AG08396 (cell line): ENCODE measurements around the gene TRAPPC5.

Experiments
- DNase-seq: peaks from one replicate; pipeline ENCODE4 v3.0.0; 2012; ENCODE audit warnings: low spot score, mixed read lengths

The TRAPPC5 gene

GRCh38 chr19:7676376-7676775 lies 4.3 kb upstream of the TRAPPC5 start:
- no peak for DNase-seq

- DNase-seq: no peak
Measured at GRCh38 chr19:7676854-7677253, 3.8 kb upstream of the TRAPPC5 start, which contains the start of gene MCEMP1. Gene MCEMP1 (plus strand): TSS chr19:7677090. CDS start chr19:7677121, 31 bp downstream.

- DNase-seq: no peak
Measured at GRCh38 chr19:7677669-7678311, 2.8 kb upstream of the TRAPPC5 start.

- DNase-seq: no peak
Measured at GRCh38 chr19:7678971-7679751, 1.5 kb upstream of the TRAPPC5 start.

GRCh38 chr19:7679771-7680605 lies 645 bp upstream of the TRAPPC5 start:
- no peak for DNase-seq

- DNase-seq: peak; percentile 90
Measured at GRCh38 chr19:7681340-7682174, 924 bp downstream of the TRAPPC5 start.

GRCh38 chr19:7682175-7682855 lies 1.7 kb downstream of the TRAPPC5 start:
- no peak for DNase-seq

- no peak for DNase-seq
Measured at GRCh38 chr19:7685546-7686445, 5.2 kb downstream of the TRAPPC5 start.

GRCh38 chr19:7687177-7687576 lies 6.5 kb downstream of the TRAPPC5 start:
- DNase-seq: no peak

- DNase-seq: no peak
Measured at GRCh38 chr19:7689165-7689564, 8.5 kb downstream of the TRAPPC5 start.

- no peak for DNase-seq
Measured at GRCh38 chr19:7690779-7691258, 10.2 kb downstream of the TRAPPC5 start.

GRCh38 chr19:7691497-7691896 lies 10.9 kb downstream of the TRAPPC5 start:
- no peak for DNase-seq

GRCh38 chr19:7692417-7693088 lies 11.9 kb downstream of the TRAPPC5 start:
- DNase-seq: no peak

- DNase-seq: no peak
Measured at GRCh38 chr19:7694499-7694898, 13.9 kb downstream of the TRAPPC5 start.

- no peak for DNase-seq
Measured at GRCh38 chr19:7697721-7698287, 17.2 kb downstream of the TRAPPC5 start.

- DNase-seq: no peak
Measured at GRCh38 chr19:7698583-7698982, 17.9 kb downstream of the TRAPPC5 start.

- no peak for DNase-seq
Measured at GRCh38 chr19:7699003-7699402, 18.4 kb downstream of the TRAPPC5 start.

GRCh38 chr19:7699417-7700401 lies 19.1 kb downstream of the TRAPPC5 start:
- no peak for DNase-seq
